Left renal cortex interstitium (tissue), 4 donors: ENCODE measurements around the gene GNPDA1. TPM values are rescaled to one million over a fixed set of nuclear protein-coding genes. Genes with fewer than 3 reads are reported as not detected.

Source experiments
- DNase-seq, 4 donors: peaks; one replicate each; pipeline ENCODE4 v3.0.0-alpha.2; 2013; ENCODE audit warnings: low read depth in 4 of 4, low spot score in 2 of 4, missing footprints in 1 of 4
- polyA plus RNA-seq, 4 donors: library from polyadenylated mRNA; unstranded; fragments of 120-200 nt; gene quantifications; one replicate each; pipeline ENCODE4 v1.2.1, GENCODE V29; 2013; ENCODE audit not compliant: insufficient read length in 4 of 4

The GNPDA1 gene
- polyA plus RNA-seq, 4 donors, result 60.1 to 62.8 (median 62.6) TPM

- no peak for DNase-seq
Observed at GRCh38 chr5:141960018-141960417, 52.8 kb downstream of the GNPDA1 start.

- no peak for DNase-seq
Observed at GRCh38 chr5:141958546-141959172, 54.2 kb downstream of the GNPDA1 start.

- DNase-seq, result peak in 1 of 4 donors; percentile 65
Observed at GRCh38 chr5:141958113-141958512, 54.7 kb downstream of the GNPDA1 start, which contains the start of gene PCDH12. Gene PCDH12 (minus strand): TSS chr5:141958202. CDS start chr5:141957851, 351 bp downstream.

GRCh38 chr5:141957367-141957996, 55.3 kb downstream of the GNPDA1 start:
- no peak for DNase-seq

GRCh38 chr5:141954194-141954593, 58.6 kb downstream of the GNPDA1 start:
- DNase-seq, result no peak

- no peak for DNase-seq
Observed at GRCh38 chr5:141952020-141952419, 60.8 kb downstream of the GNPDA1 start.

GRCh38 chr5:141951332-141951781, 61.5 kb downstream of the GNPDA1 start:
- DNase-seq, result no peak

Other genes starting within 250 kb of the GNPDA1 start
- 10 to 100 TPM; 19.7 to 29.1 (median 26.9) TPM for gene PCDH1, start 134.6 kb downstream of the GNPDA1 start, polyA plus RNA-seq
- 100 to 1,000 TPM in 3 of 4 donors, 10 to 100 TPM in 1; 99.7 to 150 (median 112) TPM for gene DELE1, start 89.2 kb downstream of the GNPDA1 start, polyA plus RNA-seq
- 10 to 100 TPM; 13.2 to 17.3 (median 16.5) TPM for gene PCDH12, start 54.8 kb downstream of the GNPDA1 start, polyA plus RNA-seq
- gene RNF14, start 43.9 kb downstream of the GNPDA1 start, polyA plus RNA-seq, result 10 to 100 TPM; 52.3 to 74.8 (median 61.2) TPM
- 100 to 1,000 TPM; 101 to 147 (median 134) TPM for gene NDFIP1, start 95.8 kb upstream of the GNPDA1 start, polyA plus RNA-seq